ENCODE data around the gene ADAM15.

ADAM15 gene

DNA sequence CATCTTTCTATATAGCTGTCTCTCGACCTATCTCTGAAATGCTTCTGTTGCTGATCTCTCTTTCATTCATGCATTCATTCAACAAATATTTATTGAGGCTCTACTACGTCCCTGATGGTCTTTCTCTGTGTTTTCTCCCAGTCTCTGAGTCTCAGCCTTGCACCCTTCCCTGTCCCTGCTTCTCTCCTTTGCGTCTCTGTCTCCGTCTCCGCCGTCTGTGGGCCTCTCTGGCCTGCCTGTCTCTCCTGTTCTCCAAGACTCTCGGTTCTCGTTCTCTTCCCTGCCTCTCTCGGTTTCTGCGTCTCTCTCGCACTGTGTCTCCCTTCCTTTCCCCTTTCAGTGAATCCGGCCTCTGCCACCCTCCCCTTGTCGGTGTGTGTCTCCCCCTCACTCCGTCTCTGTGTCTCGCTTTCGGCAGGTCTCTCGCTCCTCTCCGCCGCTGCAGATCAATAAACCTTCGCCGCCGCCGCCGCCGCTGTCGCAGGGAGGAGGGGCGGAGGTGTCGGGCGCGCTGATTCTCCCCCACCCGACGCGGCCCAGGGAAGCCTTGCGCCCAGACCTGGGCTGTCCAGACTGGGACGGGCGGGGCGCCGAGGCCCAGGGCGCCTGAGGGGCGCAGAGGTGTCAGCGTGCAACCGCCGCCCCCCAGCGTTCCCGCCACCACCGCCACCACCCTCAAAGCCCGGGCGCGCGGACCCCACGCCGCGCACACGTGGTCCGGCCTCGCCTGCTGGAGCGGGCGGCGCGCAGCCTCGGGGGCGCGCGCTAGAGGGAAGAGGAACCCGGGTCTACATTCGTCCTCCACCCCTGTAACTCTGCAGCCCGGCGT, 30.6 kb downstream of the ADAM15 start:
- H3K9me3 Mint-ChIP-seq = no peaks in the 10 kb centered on the region
- H3K4me1 Mint-ChIP-seq = peaks cover 34% of the 10 kb centered on the region
- no peaks in the 10 kb centered on the region for H3K36me3 Mint-ChIP-seq (ENCODE audit: low read depth)
- no peak for TF ChIP-seq CTCF (IDR thresholded peaks at IDR 0.05; ENCODE audit: unreplicated experiment in 3 of 3)
- H3K27me3 Mint-ChIP-seq (ENCODE audit: low read depth) = peaks cover 68% of the 10 kb centered on the region
- peak overlapping the region; percentile 5 to 67 (median 35) for H3K27ac Mint-ChIP-seq
- peak overlapping the region; percentile 84 to 98 (median 85) for H3K4me3 Mint-ChIP-seq

GRCh38 chr1:155082301-155083051, 31.4 kb downstream of the ADAM15 start:
- no peak for TF ChIP-seq CTCF (IDR thresholded peaks at IDR 0.05; ENCODE audit: unreplicated experiment in 3 of 3)
- Mint-ChIP-seq H3K36me3 (ENCODE audit: low read depth) (peaks cover 3% of the 10 kb centered on the region), H3K27me3 (ENCODE audit: low read depth) (peaks cover 61% of the 10 kb centered on the region), H3K27ac (no peak overlapping the region), H3K4me1 (peaks cover 38% of the 10 kb centered on the region), H3K9me3 (no peaks in the 10 kb centered on the region), H3K4me3 (peak overlapping the region; percentile 40 to 74 (median 72))

DNA sequence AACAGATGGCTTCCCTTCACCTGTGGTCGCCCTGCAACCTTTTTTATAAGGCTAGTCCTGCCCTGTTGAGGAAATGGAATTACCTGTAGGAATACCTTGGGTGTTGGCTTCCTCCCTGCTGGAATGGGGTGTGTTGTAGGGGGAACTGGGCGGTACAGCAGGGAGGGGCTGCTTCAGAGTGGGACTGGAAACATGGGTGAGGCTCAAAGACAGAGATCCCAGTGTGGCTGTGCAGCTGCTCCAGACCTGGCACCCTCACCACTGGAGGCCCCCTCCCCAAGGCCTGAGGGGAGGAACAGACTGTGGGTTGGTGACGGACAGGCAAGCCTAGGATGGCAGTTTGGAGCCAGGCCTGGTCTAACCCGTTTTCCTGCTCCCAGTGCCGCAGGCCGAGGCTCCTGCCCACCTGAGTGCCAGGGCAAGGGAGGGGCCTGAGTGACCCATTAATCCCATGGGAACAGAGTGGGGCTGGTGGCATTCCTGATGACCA, 32.0 kb downstream of the ADAM15 start:
- Mint-ChIP-seq H3K9me3 (no peaks in the 10 kb centered on the region), H3K36me3 (ENCODE audit: low read depth) (peaks cover 7% of the 10 kb centered on the region), H3K4me3 (peak overlapping the region; percentile 40 to 74 (median 49)), H3K4me1 (peaks cover 43% of the 10 kb centered on the region), H3K27ac (no peak overlapping the region), H3K27me3 (ENCODE audit: low read depth) (peaks cover 55% of the 10 kb centered on the region)
- no peak for TF ChIP-seq CTCF (IDR thresholded peaks at IDR 0.05; ENCODE audit: unreplicated experiment in 3 of 3)

DNA sequence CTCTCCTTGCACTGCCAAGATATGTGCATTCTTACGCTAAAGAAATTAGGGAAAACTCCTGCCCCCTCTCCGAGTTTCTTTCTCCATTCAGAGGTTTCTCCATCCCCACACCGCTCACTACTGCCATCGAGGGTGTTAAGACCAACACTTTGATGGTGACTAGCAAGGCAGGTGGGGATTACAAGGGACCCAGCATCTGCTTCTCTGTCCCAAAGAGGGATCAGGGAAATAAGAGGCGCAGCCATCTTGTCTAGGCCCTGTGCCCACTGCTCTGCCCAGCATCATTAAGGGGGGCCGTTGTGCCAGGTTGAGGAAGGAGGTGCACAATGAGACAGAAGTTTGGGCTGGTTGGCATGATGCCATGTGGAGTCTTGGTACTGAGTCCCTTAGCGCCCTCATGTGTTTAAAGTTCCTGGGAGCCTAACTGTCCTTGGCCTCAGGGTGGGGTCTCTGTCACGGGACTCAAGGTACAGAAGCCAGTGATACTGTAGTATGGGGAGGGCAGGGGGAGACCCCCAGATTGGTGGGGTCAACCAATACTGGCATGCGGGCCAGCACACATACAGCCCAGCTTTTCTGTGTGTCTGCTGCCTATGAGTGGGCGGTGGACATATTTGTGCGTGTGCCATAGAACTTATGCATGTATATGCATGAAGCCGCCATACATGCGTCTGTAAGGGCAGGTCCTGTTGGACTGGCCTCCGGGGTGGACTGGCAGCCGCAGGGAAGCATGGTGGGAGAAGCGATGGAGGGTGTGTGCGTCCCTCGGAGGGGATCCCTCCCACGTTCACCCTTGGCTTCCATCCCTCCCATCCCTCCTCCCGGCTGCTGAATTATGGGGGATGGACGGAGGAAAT, 33.0 kb downstream of the ADAM15 start:
- peaks cover 49% of the 10 kb centered on the region for H3K27me3 Mint-ChIP-seq (ENCODE audit: low read depth)

More for the DNA sequence above, 33.0 kb downstream of the ADAM15 start:
- Mint-ChIP-seq H3K4me1 (peaks cover 43% of the 10 kb centered on the region), H3K4me3 (peak overlapping the region; percentile 88 to 95 (median 90)), H3K9me3 (no peaks in the 10 kb centered on the region), H3K36me3 (ENCODE audit: low read depth) (peaks cover 7% of the 10 kb centered on the region), H3K27ac (peak overlapping the region; percentile 50 to 94 (median 86))
- TF ChIP-seq CTCF (IDR thresholded peaks at IDR 0.05; ENCODE audit: unreplicated experiment in 3 of 3) = no peak

Measured in nephron (organoid).